SU-DHL-6 (cell line): ENCODE results near the gene NLGN3.

Experiments used
- EZH2phosphoT487 ChIP-seq: fragments of 200-600 bp; sonication (generic), shearing (Covaris generic); conservative IDR thresholded peaks from 2 replicates; pipeline ENCODE4 v1.6.1; 2018; ENCODE audit warnings: mild to moderate bottlenecking, antibody characterized with exemption, low read length, moderate library complexity, mixed read lengths
- TF ChIP-seq, protein P1 (sequence below): fragments of 200-600 bp; sonication (generic); IDR thresholded peaks from one replicate; pipeline ENCODE4 v1.5.1; 2017; ENCODE audit warnings: antibody characterized with exemption, mild to moderate bottlenecking, low read length, moderate library complexity; ENCODE audit not compliant: insufficient read depth, poor library complexity, severe bottlenecking

DNA sequence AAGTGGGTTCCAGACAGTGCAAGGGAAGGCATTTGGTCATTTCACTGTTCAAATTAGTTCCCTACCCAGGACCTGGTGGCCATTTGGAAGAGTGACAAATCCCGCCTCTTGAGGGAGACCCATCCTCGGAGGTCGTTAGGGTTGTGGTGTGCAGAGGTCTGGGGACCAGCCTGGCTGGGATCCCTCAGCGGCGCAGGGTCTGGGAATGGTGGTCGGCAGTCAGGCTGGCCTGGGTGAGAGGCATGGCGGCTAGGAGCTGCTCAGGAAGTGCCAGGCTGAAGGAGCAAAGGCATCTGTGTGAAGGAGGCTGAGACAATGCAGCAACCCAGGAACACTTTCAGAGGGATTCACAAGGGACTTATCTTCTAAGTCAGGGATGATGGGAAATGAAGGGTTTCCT is 6.7 kb downstream of the NLGN3 start:
- TF ChIP-seq, protein P1, sequence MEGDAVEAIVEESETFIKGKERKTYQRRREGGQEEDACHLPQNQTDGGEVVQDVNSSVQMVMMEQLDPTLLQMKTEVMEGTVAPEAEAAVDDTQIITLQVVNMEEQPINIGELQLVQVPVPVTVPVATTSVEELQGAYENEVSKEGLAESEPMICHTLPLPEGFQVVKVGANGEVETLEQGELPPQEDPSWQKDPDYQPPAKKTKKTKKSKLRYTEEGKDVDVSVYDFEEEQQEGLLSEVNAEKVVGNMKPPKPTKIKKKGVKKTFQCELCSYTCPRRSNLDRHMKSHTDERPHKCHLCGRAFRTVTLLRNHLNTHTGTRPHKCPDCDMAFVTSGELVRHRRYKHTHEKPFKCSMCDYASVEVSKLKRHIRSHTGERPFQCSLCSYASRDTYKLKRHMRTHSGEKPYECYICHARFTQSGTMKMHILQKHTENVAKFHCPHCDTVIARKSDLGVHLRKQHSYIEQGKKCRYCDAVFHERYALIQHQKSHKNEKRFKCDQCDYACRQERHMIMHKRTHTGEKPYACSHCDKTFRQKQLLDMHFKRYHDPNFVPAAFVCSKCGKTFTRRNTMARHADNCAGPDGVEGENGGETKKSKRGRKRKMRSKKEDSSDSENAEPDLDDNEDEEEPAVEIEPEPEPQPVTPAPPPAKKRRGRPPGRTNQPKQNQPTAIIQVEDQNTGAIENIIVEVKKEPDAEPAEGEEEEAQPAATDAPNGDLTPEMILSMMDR = no peak
- TF ChIP-seq EZH2phosphoT487 = no peak
